SU-DHL-6 (cell line): Measurements from ENCODE around the gene DLD.
"Not testable (repeated sequence)": the region's sequence is repeated elsewhere in the genome, so short reads cannot be mapped to it uniquely, and the experiment has no call there.

Experiments
- H2AFZ ChIP-seq: fragments of 200-600 bp; sonication (generic); 2 replicates; pipeline ENCODE4 v1.6.1; 2014; ENCODE audit warnings: low read depth, mild to moderate bottlenecking, moderate library complexity, mixed read lengths, antibody characterized with exemption, low read length; ENCODE audit not compliant: severe bottlenecking
- H3F3A ChIP-seq: fragments of 200-600 bp; shearing (Covaris generic); 2 replicates; pipeline ENCODE4 v1.6.0; 2016; ENCODE audit warnings: antibody characterized with exemption, mild to moderate bottlenecking; ENCODE audit not compliant: insufficient read depth
- H3K27ac ChIP-seq: fragments of 200-600 bp; sonication (generic); 2 replicates; pipeline ENCODE4 v1.5.1; 2016; ENCODE audit warnings: low read depth, mild to moderate bottlenecking, low read length, moderate library complexity, mixed read lengths
- H3K27me3 ChIP-seq: fragments of 200-600 bp; sonication (generic), shearing (Covaris generic); 2 replicates; pipeline ENCODE4 v1.6.0; 2014; ENCODE audit warnings: mild to moderate bottlenecking, low read length
- H3K36me3 ChIP-seq: fragments of 200-600 bp; sonication (generic); 2 replicates; pipeline ENCODE4 v1.6.1; 2014; ENCODE audit warnings: mild to moderate bottlenecking, low read length, mixed read lengths
- H3K4me2 ChIP-seq: fragments of 300-600, 200-600 bp; shearing (Covaris generic), sonication (generic); 2 replicates; pipeline ENCODE4 v1.6.0; 2014; ENCODE audit warnings: low read length, low read depth, mild to moderate bottlenecking; ENCODE audit not compliant: poor library complexity, severe bottlenecking
- H3K4me3 ChIP-seq: fragments of 200-600 bp; sonication (generic); 2 replicates; pipeline ENCODE4 v1.5.1; 2014; ENCODE audit warnings: antibody characterized with exemption, low read length, mild to moderate bottlenecking, mixed read lengths; ENCODE audit not compliant: insufficient read depth, poor library complexity, severe bottlenecking
- H3K79me2 ChIP-seq: fragments of 200-600 bp; sonication (generic); 2 replicates; pipeline ENCODE4 v1.6.1; 2014; ENCODE audit warnings: mild to moderate bottlenecking, low read length, moderate library complexity; ENCODE audit not compliant: insufficient read depth
- H3K9ac ChIP-seq: fragments of 200-600 bp; sonication (generic); 2 replicates; pipeline ENCODE4 v1.7.0; 2014; ENCODE audit warnings: mild to moderate bottlenecking, low read length
- H3K9me2 ChIP-seq: fragments of 200-600 bp; sonication (generic); replicated peaks from 2 replicates; pipeline ENCODE4 v1.6.1; 2014; ENCODE audit warnings: low read length; ENCODE audit not compliant: insufficient read depth
- H3K9me3 ChIP-seq: fragments of 200-600 bp; sonication (generic); 2 replicates; pipeline ENCODE4 v1.6.1; 2014; ENCODE audit warnings: low read length, mixed read lengths; ENCODE audit not compliant: insufficient read depth
- H4K20me1 ChIP-seq: fragments of 200-600 bp; sonication (generic); 2 replicates; pipeline ENCODE4 v1.6.1; 2014; ENCODE audit warnings: low read depth, mild to moderate bottlenecking, antibody characterized with exemption, low read length, moderate library complexity, mixed read lengths
- EZH2phosphoT487 ChIP-seq: fragments of 200-600 bp; sonication (generic), shearing (Covaris generic); conservative IDR thresholded peaks from 2 replicates; pipeline ENCODE4 v1.6.1; 2018; ENCODE audit warnings: mild to moderate bottlenecking, antibody characterized with exemption, low read length, moderate library complexity, mixed read lengths
- TF ChIP-seq, protein P1 (sequence below): fragments of 200-600 bp; sonication (generic); IDR thresholded peaks from one replicate; pipeline ENCODE4 v1.5.1; 2017; ENCODE audit warnings: antibody characterized with exemption, mild to moderate bottlenecking, low read length, moderate library complexity; ENCODE audit not compliant: insufficient read depth, poor library complexity, severe bottlenecking

Gene DLD

DNA sequence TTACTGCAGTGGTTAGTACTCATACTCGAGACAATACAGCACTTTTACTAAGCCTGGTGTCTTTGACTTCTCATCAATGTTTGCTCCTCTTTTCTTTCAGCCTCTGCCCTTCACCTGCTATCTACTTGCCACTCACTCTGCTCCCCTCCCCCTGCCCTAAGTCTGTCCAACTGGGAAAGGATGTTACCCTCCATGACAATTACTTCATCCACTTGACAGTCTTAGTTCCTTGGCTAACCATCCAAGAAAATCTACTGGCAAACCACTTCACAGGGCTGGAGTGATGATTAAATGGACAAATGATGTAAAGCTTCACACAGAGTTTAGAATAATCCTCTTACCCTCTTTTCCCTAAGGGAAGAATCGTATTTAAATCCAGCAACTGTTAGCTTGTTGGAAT lies 8.2 kb upstream of the DLD start:
- H2AFZ ChIP-seq = no peak overlapping the region
- H3K36me3 ChIP-seq = no peaks in the 10 kb centered on the region
- no peaks in the 10 kb centered on the region for H3F3A ChIP-seq
- no peaks in the 10 kb centered on the region for H4K20me1 ChIP-seq
- H3K4me3 ChIP-seq = no peak overlapping the region
- H3K27me3 ChIP-seq = no peaks in the 10 kb centered on the region
- H3K9me3 ChIP-seq = no peaks in the 10 kb centered on the region
- no peaks in the 10 kb centered on the region for H3K9me2 ChIP-seq
- no peaks in the 10 kb centered on the region for H3K79me2 ChIP-seq
- no peak overlapping the region for H3K4me2 ChIP-seq
- TF ChIP-seq, protein P1, sequence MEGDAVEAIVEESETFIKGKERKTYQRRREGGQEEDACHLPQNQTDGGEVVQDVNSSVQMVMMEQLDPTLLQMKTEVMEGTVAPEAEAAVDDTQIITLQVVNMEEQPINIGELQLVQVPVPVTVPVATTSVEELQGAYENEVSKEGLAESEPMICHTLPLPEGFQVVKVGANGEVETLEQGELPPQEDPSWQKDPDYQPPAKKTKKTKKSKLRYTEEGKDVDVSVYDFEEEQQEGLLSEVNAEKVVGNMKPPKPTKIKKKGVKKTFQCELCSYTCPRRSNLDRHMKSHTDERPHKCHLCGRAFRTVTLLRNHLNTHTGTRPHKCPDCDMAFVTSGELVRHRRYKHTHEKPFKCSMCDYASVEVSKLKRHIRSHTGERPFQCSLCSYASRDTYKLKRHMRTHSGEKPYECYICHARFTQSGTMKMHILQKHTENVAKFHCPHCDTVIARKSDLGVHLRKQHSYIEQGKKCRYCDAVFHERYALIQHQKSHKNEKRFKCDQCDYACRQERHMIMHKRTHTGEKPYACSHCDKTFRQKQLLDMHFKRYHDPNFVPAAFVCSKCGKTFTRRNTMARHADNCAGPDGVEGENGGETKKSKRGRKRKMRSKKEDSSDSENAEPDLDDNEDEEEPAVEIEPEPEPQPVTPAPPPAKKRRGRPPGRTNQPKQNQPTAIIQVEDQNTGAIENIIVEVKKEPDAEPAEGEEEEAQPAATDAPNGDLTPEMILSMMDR = no peak
- no peak for TF ChIP-seq EZH2phosphoT487
- no peak overlapping the region for H3K9ac ChIP-seq
- no peak overlapping the region for H3K27ac ChIP-seq

DNA sequence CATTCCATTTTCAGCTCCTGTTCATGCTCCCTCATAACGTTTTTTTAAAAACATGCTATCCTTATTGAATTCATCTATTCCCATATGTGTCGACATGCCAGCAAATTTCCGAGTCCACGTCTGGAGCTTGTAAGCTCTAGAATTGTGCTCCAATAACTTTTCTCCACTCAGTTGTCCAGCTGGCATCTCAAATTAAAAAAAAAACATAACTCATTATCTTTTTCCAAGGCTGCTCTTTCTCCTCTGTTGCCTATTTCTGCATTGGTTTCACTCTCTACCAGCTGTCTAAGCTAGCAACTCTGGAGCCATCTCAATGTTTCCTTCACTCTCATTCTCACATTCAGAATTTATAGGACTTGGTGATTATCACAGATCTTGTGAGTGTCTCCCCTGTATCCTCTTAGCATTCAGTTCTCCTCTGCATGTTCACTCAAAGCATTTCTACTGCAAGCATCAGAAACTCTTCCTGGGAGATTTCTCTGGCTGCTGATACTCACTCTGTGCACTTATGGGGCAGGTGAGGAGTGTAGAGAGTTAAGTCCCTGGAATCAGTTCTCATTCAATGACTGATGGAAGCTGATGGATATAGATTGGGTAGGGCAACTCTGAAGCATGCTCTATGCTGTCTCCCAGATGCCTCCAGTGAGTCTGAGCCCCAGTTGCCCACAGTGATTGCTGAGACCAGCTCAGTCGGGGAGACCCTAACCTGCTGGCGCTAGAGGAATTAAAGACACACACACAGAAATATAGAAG lies 6.7 kb upstream of the DLD start:
- Histone ChIP-seq H3K4me2 (no peak overlapping the region), H3K27me3 (no peaks in the 10 kb centered on the region)
- TF ChIP-seq, protein P1 = no peak

DNA sequence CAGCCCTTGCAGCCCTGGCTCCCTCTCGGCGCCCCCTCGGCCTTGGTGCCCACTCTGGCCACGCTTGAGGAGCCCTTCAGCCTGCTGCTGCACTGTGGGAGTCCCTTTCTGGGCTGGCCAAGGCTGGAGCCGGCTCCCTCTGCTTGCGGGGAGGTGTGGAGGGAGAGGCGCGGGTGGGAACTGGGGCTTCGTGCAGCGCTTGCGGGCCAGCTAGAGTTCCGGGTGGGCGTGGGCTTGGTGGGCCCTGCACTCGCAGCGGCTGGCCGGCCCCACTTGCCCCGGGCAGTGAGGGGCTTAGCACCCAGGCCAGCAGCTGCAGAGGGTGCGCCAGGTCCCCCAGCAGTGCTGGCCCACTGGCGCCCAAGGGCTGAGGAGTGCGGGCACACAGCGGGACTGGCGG lies 3.2 kb upstream of the DLD start:
- not testable (repeated sequence) for H3K4me2 ChIP-seq, H4K20me1 ChIP-seq, H3F3A ChIP-seq, H3K36me3 ChIP-seq, H3K9ac ChIP-seq, H3K9me2 ChIP-seq, H3K9me3 ChIP-seq, H3K27me3 ChIP-seq, H3K27ac ChIP-seq, H2AFZ ChIP-seq, H3K4me3 ChIP-seq
- peaks cover 17% of the 10 kb centered on the region for H3K79me2 ChIP-seq

More for the DNA sequence above, 6.7 kb upstream of the DLD start:
- no peak overlapping the region for H3K4me3 ChIP-seq
- H3K9ac ChIP-seq = no peak overlapping the region
- H3K36me3 ChIP-seq = no peaks in the 10 kb centered on the region
- H2AFZ ChIP-seq = no peak overlapping the region
- H3K27ac ChIP-seq = no peak overlapping the region
- no peaks in the 10 kb centered on the region for H3K79me2 ChIP-seq
- H3K9me3 ChIP-seq = no peaks in the 10 kb centered on the region
- H3K9me2 ChIP-seq = no peaks in the 10 kb centered on the region
- H3F3A ChIP-seq = no peaks in the 10 kb centered on the region
- H4K20me1 ChIP-seq = no peaks in the 10 kb centered on the region

DNA sequence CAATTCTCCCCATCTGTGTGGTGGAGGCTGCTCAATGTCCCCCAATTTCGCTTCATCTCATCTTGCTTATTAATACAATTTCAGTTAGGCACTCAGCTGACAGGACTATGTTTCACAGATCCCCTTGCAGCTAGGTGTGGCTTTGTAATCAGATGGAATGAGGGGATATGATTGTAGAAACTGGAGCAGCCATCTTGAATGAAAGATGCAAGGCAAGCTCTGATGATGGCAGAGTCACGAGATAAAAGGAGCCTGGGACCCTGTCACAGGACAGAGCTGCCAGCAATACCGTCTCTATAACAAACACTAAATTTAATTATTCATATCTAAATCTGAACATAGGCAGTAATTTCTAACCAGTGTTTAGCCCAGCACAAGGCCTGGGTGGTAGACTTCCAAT lies 991 bp upstream of the DLD start:
- Histone ChIP-seq H3K9me3 (no peaks in the 10 kb centered on the region), H3K9me2 (no peaks in the 10 kb centered on the region), H3K4me3 (peak overlapping the region; percentile 82), H3K27ac (0 out of 2 replicates have a peak overlapping the region, but pooled peaks have one; percentile 44), H3K79me2 (peaks cover 39% of the 10 kb centered on the region), H3K4me2 (peak overlapping the region; percentile 92), H4K20me1 (0 out of 2 replicates have a peak, but pooled peaks cover 3% of the 10 kb centered on the region), H3K9ac (peak overlapping the region; percentile 80), H2AFZ (peak overlapping the region; percentile 96), H3K36me3 (peaks cover 13% of the 10 kb centered on the region; the same call in 1 of the 2 replicates), H3F3A (0 out of 2 replicates have a peak, but pooled peaks cover 4% of the 10 kb centered on the region), H3K27me3 (no peaks in the 10 kb centered on the region)
- TF ChIP-seq, protein P1 = no peak
- TF ChIP-seq EZH2phosphoT487 = no peak
